Activated CD8-positive, alpha-beta memory T cell treated with anti-CD3 and anti-CD28 coated beads, Interleukin-2, amount 50 U/mL, for 48 hours (primary cell): ENCODE data around the gene FAM107B.
"Not testable (repeated sequence)": the region's sequence is repeated elsewhere in the genome, so short reads cannot be mapped to it uniquely, and the experiment has no call there.

Experiments used
- DNase-seq: peaks from one replicate; pipeline ENCODE4 v3.0.0-alpha.2; 2020

Gene FAM107B

GRCh38 chr10:14774797-14775196 is at the start of gene FAM107B:
Gene FAM107B (minus strand): TSS chr10:14774897. CDS start chr10:14774663, 234 bp downstream.
- no peak for DNase-seq

GRCh38 chr10:14823966-14824365 is 49.3 kb upstream of the FAM107B start:
- no peak for DNase-seq

GRCh38 chr10:14822879-14823755 is 48.4 kb upstream of the FAM107B start:
- DNase-seq, result no peak

- DNase-seq, result no peak
These were observed 47.1 kb upstream of the FAM107B start for GRCh38 chr10:14821635-14822375.

GRCh38 chr10:14820775-14821154 is 46.1 kb upstream of the FAM107B start:
- DNase-seq, result no peak

- no peak for DNase-seq
These were observed 45.5 kb upstream of the FAM107B start for GRCh38 chr10:14820010-14820774.

DNA sequence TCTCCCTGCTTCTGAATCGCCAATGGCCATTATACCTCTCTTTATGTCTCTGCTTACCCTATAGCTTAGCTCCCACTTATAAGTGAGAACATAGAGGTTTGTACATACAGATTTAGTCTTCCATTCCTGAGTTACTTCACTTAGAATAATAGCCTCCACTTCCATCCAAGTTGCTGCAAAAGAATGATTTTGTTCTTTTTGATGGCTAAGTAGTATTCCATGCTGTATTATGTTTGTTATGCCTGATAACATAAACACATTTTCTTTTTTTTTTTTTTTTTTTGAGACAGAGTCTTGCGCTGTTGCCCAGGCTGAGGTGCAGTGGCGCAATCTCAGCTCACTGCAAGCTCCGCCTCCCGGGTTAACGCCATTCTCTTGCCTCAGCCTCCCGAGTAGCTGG is 42.0 kb upstream of the FAM107B start:
- not testable (repeated sequence) for DNase-seq

DNA sequence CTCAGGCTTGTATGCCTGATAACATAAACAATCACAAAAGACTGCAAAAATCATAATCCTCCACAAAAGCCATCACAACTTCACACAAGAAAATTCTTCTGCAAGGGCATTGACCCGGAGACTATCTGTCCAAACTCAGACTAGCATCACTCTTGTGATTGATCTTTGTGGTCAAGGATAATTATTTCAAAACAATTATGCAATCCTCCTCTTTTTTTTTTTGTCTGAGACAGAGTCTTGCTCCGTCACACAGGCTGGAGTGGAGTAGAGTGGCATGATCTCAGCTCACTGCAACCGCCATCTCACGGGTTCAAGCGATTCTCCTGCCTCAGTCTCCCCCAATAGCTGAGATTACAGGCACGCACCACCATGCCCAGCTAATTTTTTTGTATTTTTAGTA is 41.0 kb upstream of the FAM107B start:
- no peak for DNase-seq

GRCh38 chr10:14812271-14812670 is 37.6 kb upstream of the FAM107B start:
- no peak for DNase-seq

GRCh38 chr10:14810969-14811953 is 36.6 kb upstream of the FAM107B start:
- no peak for DNase-seq

DNA sequence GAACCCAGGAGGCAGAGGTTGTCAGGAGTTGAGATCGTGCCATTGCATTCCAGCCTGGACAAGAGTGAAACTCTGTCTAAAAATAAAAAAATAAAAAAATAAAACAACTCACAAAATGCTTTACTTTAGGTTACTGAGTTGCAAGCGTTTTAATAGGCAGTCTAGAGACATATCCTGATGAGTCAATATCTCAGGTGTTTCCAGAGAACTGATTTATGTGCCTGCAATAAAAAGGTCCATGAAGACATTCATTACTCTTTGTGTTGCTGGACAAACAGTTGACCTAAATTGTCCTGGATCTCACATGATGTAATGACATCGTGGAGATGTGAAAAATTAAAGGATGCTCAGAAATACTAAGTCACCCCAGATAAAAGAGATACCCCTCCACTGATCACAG is 31.6 kb upstream of the FAM107B start:
- DNase-seq, result no peak

GRCh38 chr10:14803827-14804226 is 29.1 kb upstream of the FAM107B start:
- no peak for DNase-seq

DNA sequence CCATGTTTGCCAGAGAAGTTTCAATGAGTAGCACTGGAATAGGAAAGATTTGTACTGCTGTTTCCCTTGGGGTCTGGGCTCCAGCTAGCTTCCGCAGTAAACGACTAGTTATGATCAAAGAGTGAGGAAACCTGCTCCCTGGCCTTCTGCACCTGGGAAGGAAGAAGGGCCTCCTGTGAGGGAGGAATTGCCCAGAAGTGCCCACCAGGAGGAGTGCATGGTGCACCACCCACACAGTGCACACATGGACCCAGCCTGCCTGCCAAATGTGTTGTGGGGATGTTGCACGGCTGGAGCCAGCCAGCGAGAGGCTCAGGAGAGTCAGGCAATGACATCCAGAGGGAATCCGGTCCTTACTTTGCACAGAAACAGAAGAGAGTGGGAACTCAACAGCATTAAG is 27.0 kb upstream of the FAM107B start:
- DNase-seq, result no peak

- no peak for DNase-seq
These were observed 25.7 kb upstream of the FAM107B start for GRCh38 chr10:14800397-14800796.

DNA sequence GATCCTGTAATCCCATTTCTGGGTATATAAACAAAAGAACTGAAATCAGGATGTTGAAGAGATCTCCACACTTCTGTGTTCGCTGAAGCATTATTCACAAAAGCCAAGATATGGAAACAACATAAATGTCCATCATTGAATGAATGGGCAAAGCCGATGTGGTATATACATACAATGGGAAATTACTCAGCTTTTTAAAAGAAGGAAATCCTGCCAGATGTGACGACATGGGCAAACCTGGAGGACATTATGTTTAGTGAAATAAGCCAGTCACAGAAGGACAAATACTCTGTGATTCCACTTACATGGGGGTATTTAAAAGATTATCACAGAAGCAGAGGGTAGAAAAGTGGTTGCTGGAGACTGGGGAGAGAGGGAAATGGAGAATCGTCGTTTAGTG is 23.9 kb upstream of the FAM107B start:
- DNase-seq, result no peak

DNA sequence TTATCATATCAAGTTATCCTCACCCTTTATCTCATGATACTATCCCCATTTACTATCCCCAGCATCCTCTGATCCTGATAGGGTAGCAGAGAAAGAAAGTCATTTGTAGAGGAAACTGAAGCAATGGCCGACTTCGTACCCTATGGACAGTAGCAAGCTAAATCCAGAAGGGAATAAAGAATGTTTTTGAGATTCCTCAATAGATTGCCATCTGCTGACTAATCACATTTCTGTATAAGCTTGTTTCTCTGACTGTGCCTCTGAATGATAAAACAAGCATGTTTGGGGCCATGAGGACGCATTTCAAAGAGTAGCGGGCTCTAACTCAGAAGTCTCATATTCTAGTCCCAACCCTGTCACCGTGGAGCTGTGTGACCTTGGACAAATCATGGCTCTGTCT is 13.2 kb upstream of the FAM107B start:
- no peak for DNase-seq

- DNase-seq, result no peak
These were observed 9.9 kb upstream of the FAM107B start for GRCh38 chr10:14784459-14785055.

DNA sequence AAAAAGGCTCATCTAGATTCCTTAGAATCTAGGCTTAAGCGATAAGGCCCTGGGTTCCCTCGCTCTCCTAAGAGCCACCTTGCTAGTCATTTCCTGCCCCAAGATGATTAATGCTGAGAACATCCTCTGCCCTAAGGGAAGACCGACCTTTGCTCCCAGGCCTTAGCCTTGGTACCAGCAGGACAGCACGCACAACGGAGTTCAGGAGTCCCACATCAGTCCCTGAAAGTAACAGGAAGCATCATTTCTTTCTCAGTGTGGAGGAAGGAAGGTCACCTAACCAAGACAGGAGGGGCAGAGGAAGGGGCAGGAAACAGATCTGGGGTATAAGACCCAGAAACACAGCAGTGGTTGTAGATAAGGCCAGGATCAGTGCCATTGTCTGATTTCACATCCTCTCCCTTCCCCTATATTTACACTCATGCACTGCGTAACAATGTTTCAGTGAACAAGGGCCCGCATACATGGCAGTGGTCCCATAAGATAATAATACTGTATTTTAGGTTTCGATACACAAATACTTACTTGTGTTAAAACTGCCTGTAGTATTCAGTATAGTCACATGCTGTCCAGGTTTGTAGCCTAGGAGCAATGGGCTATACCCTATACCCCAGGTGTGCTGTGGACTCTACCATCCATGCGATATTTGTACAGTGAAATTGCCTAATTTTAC is 8.1 kb upstream of the FAM107B start:
- DNase-seq, result peak; percentile 54

- no peak for DNase-seq
These were observed 7.1 kb upstream of the FAM107B start for GRCh38 chr10:14781763-14782162.

DNA sequence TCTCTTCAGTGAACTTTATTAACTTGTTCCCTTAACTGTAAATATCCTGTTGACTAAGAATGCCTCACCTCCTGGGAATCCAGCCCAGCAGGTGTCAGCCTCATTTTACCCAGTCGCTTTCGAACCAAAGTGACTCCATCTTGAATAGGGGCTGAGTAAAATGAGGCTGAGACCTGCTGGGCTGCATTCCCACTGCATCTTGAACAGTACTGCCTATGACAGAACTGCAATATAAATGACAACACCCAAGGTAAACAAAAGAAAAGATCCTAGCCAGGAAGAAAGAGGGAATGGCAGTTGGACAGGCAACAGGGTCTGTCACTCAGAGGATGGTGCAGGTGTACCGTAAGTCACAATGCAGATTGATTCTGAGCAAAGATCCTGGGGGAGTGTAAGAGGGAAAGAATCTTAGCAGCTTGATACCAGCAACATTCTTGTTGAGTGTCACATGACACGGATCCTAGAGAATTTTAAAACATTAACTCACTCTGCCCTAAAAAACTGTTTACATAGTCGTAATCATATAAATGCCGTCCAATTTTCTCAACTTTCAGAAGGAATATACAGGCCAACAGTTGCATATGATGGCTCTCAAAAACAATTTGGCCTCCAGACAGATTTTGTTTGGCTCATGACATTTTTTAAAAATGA is 4.4 kb upstream of the FAM107B start:
- no peak for DNase-seq

DNA sequence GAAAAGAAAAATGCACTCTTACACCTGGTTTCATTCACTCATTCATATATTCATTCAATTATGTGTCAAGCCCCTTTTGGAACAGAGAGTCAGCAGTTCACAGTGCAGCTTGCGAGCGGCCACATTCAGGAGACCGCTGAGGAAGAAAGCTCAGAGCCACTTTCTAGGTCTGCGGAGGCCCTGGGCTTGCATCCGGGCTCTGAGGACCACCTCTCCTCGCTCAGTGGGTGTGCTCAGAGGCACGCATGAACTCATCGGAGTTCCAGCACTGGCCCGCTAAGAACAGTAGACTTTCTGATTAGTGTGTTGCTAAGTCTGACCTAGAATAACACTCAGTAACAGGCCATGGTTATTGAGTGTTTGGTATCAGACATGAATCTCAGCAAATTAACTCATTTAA is 1.8 kb upstream of the FAM107B start:
- DNase-seq, result no peak
